SKM-1 treated with dmso at 0.1 percent for 144 hours (cell line): ENCODE results near the gene GRK6.

Source experiments
- DNase-seq: peaks from one replicate; lab custom pipeline; 2025; ENCODE audit not compliant: unreplicated experiment; lab: John Stamatoyannopoulos, UW

Gene GRK6

DNA sequence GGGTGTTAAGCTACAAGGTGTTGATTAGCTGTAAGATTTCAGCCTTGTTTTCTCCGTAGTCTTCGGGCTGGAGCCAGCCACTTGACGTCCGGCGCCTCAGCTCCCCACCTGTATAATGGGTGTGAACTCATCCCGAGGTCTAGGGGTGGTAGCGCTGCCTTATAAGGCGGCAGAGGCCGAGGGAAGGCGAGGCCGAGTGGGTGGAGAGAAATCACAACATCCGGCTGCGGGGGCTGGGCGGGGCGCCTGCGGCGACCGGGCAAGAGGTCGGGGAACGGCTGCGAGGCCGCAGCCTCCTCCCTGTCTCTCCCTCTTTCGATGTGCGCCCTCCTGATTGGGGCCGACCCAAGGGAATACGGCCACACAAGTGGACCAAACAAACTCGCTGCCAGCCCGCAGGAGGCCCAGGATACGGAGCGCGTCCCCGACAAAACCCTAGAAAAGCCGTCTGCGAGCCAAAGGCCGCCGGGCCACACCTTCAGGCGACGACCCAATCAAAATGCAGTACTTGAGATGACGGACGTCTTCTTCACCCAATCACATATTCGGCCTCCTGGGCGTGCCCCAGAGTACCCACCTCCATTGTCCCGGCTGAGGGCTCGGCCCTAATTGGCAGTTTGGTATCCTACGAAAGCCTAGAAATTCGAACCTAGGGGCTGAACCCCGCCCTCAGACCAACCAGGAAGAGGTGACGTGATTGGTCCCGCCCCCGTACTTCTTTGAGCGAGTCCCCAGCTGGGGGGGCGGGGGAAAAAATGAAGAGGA, 493 bp upstream of the GRK6 start:
- peak; percentile 100 for DNase-seq

DNA sequence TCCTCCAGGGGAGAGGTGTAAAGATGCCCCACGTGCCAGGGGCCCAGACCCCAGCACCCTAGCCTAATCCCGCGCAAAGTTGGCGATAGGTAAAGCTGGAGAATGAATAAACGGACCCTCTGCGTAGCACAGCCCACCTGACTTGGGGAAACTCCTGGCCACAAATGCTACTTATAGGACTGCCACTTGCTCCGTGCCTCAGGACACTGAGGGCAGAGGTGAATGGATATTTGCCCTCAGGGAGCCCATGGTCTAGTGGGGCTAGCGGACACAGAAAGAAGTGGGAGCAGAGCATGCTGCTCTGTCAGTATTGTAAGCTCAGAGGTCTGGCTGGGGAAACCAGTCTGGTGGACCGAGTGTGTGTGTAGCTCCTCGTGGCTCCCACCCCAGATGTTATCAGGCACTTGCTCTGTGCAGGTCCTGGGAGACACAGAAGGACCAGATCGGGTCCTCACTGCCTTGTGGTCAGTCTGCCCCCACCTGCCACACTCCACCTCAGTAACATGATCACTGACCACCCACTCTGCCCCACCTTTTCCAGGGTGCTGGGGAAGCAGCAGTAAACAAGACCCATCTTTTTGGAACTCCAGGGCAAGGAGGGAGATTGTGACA, 841 bp downstream of the GRK6 start:
- DNase-seq: no peak

DNA sequence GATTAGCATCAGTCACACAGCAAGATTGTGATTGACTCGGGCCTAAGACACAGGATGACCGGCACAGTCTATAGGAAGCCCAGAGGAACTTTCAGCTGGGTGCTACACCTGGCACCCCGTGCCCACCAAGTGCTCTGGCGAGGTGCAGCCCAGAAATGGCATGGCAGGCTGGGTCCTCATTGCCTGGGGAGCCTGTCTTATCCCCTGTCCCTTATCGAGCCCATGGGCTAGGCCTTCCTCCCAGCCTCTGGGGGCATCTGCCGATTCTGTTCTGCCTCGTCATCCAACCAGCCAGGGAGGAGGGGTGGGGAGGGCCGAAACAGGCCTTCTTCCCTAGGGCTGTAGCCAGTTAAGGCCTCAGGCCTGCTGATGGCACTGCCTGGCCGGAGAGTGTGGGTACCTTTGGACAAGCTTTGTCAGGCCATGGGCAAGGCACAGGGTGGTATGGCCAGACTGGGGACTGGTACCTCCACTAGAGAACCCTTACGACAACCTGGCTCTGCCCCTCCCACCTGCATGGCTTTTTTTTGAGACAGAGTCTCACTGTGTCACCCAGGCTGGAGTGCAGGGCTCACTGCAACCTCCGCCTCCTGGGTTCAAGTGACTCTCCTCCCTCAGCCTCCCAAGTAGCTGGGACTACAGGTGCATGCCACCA, 1.6 kb downstream of the GRK6 start:
- no peak for DNase-seq

DNA sequence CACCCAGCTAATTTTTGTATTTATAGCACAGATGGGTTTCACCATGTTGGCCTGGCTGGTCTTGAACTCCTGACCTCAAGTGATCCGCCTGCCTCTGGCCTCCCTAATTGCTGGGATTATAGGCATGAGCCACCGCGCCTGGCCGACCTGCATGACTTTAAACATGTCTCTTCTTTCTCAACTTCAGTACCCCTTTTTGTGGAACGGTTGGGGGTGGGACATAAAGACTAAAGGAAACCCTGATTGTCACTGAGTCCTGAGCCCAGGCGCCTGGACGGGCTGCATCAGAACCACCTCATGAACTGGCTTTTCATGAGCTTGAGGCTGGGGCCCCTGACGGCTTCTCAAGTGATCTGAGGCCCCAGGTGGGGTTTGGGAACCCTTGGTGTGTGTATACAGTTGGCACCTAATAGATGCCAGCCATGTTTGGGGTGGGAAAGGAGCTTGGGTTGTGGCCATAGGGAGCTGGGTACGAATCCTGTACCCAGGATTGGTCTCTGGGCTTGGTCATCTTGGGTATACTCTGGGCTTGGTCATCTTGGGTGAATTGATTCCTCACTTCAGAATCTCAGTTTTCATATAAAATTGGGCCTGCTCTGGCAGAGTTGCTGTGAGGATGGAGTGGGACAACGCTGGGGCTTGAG, 2.2 kb downstream of the GRK6 start:
- DNase-seq: no peak

DNA sequence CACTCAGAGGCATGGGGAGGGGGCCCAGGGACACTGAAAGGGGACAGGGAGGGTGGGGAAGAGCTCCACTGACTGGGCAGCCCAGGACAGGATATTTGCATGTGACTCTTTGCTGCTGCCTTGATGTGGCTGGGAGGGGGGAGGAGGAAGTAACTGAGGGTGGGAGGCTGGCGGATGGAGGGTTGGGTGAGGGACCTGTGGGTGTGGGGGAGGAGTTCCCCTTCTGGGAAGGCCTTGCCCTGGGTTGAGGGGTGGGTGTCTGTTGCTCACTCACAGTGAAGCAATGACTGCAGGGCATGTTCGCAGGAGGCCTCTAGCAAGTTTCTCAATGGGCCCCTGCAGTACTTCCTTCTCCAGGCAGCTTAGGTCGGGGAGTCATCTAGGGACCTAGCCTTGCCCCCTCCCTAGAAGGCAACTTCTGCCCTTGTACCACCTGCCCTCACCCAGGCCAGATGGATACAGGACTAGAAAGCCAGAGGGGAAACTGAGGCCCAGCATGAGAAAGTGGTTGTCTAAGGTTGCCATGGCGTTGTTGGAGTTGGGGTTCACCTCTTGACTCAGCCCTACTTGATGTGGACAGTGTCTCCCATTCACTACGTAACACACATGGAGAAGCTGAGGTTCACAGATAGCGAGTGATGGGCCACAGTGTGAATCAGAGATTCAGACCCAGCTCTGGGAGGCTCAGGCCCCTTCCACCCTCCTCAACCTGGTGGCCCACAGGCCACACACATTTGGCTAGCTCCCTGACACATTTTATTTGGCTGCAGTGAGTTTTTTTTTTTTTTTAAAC, 3.0 kb downstream of the GRK6 start:
- DNase-seq: peak; percentile 99

DNA sequence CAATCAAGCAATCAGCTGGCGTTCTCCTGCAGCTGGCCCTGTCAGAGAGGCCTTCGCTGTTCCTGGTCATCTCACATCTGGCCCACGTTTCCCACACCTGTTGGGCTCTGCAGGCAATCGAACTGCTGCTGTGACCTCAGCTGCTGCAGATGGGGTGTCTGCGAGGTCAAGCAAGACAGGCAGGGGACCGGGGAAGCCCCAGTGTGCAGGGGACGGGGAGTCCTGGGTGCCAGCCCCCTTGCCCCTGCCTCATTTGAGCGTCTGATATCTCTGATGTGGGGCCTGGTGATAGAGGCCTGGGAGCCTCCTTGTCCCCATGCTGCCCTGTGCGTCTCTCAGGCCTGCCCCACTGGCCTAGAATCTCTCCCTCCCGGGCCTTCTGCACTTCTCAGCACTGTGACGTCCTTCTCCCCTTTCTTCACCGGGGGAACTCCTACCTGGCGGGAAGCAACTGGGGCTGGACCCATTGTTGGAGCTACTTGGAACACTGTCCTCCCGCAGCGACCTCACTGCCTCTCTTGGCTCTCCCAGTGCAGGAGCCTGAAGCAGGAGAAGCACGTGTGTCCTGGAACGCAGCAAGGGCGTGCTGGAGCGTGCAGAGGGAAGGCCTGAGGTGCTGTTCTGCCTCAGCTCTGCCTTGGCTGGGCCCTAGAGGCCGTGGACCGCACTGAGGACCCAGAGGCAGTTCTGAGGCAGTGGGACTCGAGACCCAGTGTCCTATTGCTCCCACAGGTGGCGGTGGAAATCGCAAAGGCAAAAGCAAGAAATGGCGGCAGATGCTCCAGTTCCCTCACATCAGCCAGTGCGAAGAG, 3.9 kb downstream of the GRK6 start:
- no peak for DNase-seq

DNA sequence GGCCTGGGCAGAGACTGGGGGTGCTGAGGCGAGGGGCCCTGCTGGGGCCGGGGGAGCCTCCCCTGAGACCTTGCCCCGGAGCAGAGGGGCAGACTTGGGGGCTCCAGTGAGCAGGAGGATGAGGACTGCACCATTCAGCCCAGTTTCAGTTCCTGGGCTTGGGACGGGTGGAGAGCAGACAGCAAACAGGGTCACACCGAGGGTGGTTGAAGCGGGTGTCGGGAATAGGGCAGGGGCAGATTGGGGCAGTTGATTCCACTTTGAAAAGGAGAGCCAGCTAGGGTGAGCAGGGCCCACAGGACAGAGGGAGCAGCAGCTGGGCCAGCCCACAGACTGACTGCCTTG, 4.5 kb downstream of the GRK6 start:
- DNase-seq: no peak

DNA sequence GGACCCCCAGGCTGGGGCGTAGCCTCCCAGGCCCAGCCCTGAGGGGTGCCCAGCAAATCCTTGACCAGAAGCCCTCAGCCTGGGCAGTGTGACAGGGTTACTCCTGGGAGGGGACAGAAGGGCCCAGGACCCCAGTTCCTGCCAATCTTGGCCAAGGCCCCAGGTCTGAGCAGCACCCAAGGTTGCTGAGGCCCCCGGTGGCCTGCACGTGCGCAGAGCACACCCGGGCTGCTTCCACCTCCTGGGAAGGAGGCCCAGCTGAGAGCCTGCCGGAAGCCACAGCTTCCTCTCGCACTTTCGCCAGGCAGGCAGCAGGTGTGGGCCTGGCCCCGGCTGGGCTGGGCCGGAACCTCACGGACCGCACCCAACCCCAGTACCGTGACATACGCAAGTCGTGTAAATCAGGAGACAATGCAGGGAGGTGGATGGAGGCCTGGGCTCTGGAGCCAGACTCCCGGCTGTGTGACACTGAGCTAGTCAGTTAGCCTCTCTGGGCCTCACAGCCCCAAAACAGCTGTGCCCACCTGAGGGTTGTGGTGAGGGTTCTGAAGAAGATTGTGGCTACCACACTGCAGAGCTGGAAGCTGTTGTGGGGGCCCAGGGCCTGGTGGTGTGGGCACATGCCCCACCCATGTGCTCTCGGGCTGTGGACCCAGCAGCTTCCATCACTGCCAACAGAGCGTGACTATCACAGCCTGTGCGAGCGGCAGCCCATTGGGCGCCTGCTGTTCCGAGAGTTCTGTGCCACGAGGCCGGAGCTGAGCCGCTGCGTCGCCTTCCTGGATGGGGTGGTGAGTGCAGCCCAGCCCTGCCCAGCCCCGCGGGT, 5.1 kb downstream of the GRK6 start:
- no peak for DNase-seq

DNA sequence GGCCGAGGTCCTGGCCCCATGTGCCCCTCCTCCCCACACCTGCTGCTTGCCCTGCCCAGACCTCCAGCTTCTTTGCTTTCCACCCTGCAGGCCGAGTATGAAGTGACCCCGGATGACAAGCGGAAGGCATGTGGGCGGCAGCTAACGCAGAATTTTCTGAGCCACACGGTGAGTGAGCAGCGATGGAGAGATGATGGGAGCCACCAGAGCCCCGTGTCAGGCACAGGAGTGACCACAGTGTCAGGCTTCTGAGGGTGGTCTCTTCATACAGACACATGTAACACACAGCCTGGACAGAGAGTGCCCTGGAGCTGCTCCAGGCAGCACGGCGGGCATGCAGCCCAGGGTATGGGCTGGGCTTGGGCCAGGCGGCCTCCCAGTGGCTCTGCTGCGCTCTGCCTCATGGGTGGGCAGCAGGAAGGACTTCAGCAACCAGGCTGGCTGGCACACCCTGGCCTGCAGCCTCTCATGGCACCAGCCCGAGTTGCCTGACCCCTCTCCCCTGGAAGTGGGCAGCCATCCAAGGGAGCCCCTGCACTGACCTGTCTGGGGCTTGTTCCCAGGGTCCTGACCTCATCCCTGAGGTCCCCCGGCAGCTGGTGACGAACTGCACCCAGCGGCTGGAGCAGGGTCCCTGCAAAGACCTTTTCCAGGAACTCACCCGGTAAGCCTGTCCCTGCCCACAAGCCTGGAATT, 5.8 kb downstream of the GRK6 start:
- DNase-seq: no peak

DNA sequence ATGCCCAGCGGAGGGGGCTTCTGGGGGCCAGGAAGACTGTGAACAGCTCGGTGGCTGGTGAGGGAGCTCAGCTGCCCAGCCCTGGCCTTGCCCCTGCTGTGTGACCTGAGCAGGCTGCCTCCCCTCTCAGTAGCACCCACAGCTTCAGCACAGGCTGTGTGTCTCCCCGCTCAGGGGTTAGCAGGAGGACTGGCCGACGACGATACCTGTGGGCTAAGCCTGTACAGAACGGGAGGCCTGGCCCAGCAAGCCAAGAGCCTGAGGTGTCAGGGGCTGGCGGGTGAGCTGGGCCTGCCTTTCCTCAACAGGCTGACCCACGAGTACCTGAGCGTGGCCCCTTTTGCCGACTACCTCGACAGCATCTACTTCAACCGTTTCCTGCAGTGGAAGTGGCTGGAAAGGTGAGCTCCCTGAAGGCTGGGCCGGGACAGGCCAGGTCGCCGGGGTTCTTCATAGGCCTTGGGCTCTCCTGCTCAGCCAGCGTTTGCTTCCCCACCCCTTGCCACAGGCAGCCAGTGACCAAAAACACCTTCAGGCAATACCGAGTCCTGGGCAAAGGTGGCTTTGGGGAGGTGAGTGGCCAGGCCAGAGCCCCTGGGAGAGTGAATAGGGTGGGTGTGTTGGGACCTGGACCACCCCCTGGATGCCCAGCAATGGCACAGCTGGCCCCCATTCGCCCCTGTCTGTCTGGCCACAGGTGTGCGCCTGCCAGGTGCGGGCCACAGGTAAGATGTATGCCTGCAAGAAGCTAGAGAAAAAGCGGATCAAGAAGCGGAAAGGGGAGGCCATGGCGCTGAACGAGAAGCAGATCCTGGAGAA, 6.6 kb downstream of the GRK6 start:
- DNase-seq: no peak

DNA sequence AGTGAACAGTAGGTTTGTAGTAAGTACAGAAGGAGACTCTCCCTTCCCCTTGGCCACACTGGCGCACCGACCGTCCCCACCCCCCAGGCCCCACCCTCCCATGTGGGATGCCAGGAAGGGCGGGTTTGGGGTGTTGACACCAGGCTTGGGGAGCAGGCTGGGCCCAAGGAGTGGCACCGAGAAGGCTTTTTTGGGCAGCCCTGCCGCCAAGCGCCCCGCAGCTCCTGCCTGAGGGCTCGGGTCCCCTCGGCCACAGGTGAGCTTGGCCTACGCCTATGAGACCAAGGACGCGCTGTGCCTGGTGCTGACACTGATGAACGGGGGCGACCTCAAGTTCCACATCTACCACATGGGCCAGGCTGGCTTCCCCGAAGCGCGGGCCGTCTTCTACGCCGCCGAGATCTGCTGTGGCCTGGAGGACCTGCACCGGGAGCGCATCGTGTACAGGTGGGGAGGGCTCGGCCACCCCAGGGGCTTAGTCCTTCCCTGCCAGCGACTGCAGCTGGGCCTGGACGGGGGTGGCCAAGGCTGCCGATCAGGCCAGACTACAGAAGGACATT, 7.3 kb downstream of the GRK6 start:
- DNase-seq: no peak

DNA sequence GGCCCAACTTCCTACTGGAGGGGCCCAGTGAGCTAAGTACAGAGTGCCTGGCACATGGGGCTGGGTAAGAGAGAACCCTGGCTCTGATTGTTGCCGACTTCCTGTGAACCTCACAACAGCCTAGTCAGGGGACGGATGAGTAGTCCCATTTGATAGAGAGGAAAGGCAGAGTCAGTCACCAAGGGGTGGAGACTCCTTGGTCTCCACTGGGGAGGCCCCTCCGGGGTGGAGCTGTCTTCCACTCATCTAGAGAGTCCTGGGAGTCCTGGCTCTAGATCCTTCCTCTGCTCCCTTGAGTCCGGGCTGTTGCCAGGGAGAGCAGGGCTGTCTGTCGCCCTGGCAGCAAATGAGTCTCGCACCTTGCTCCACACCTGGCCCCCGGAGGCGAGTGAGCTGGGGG, 8.0 kb downstream of the GRK6 start:
- no peak for DNase-seq

DNA sequence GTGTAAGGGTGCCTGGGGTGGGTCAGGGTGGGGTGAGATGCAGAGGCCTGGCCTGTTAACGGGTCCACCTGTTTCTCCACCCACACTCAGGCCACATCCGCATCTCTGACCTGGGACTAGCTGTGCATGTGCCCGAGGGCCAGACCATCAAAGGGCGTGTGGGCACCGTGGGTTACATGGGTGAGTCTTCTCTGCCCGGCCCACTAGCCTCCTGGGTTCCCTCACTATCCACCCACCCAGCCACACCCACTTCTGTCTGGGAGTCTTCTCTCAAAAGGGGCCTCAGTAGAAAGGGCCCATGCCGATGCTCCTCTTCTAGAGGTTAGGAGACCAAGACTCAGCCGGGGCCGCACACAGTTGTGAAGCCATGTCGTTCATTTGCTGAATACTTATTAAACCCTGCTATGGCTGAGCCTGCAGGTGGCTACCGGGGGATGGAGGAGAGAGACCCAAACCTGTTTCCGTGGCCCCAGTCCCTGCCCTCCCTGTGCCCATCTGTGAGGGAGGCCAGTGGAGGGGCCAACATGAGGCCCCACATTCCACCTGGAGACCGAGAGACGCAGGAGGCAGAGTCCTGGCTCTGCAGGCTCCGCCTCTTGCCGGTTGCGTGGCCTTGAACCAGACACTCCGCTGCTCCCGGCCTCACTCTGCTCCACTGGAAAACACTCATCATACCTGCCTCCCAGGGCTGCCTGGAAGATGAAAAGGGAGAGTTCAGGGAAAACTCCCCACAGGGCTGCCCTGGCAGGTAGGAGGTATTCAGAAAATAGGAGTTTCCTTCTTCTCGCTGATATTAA, 8.7 kb downstream of the GRK6 start:
- DNase-seq: no peak

DNA sequence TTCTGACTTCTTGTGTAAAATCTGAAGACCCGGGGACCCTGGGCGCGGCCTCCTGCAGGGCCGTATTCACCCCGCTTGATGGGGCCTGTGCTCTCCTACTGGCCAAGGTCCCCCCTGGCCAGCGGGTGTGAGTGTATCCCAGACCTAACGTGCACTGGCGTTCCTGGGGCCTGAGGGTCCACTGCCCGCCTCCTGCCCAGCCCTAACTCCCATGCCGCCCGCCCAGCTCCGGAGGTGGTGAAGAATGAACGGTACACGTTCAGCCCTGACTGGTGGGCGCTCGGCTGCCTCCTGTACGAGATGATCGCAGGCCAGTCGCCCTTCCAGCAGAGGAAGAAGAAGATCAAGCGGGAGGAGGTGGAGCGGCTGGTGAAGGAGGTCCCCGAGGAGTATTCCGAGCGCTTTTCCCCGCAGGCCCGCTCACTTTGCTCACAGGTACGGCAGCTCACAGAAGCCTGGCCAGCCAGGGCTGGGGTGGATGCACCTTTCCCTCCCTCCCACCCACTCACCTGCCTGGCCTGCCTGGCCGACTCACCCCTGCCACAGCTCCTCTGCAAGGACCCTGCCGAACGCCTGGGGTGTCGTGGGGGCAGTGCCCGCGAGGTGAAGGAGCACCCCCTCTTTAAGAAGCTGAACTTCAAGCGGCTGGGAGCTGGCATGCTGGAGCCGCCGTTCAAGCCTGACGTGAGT, 9.5 kb downstream of the GRK6 start:
- no peak for DNase-seq

DNA sequence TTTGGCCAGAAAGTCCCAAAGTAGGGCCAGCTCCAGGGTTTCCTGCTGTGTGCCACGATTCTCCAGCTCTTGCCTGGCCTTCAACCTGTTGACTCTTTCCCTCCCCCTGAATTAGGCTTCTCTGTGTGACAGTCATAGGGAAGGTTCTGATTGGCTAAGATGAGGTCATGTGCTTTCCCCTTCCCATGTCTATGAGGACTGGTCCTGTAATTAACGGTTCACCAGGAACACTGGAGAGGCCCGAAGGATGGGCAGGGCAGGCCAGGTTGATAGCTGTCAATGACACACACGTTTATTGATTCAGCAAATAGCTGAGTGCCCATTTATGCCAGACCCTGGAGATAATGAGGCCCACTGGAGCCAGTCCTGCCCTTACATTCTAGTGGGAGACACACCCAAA, 11.1 kb downstream of the GRK6 start:
- no peak for DNase-seq

DNA sequence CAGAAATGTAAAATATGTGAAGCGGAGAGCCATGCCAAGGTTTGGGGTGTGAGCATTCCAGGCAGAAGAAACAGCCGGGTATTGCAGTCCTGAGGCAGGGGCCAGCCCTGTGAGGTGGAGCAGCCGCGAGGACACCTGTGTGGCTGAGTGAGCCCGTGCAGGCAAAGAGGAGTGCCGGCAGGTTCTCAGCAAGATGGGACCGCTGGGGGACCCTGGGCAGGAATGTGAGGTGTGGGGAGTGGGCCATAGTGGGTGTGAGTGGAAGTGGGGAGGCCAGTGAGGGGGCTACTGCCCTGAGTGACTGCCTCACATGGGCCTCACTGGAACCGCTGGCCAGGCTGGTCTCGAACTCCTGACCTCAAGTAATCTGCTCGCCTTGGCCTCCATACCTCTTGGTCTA, 12.0 kb downstream of the GRK6 start:
- no peak for DNase-seq
